IMR-90 (cell line): Measurements from ENCODE around the gene GSTA4. TPM values are rescaled to one million over a fixed set of nuclear protein-coding genes. Genes with fewer than 3 reads are reported as not detected.
A peak's percentile ranks its signal among the peaks of the same experiment; 100 is the strongest.

Experiments used
- ATAC-seq: fragments of 200-7000 bp; cut with Tn5 transposase; 2 replicates; pipeline ENCODE4 v1.9.1; 2020; ENCODE audit warnings: low read depth, mild to moderate bottlenecking, moderate library complexity
- BruUV-seq: library from RNA; stranded (reverse); fragments of 400-500 nt; replicated peaks from 2 replicates; lab custom pipeline; 2021; lab: Mats Ljungman, UMichigan
- CTCF ChIA-PET: fragments of 300-600 bp; formaldehyde crosslinking; extraction: SDS; loops from one replicate; lab custom pipeline; 2021; ENCODE audit warnings: antibody characterized with exemption; lab: Yijun Ruan, JAX
- POLR2A ChIA-PET: fragments of 300-600 bp; sonication (Branson Sonifier 250); formaldehyde crosslinking; loops from one replicate; lab custom pipeline; 2022; ENCODE audit warnings: antibody characterized with exemption; ENCODE audit not compliant: unreplicated experiment; lab: Charles Lee
- DNase-seq: peaks from one replicate; pipeline ENCODE4 v3.0.0; 2013
- H2AFZ ChIP-seq: replicated peaks from 2 replicates; pipeline ENCODE3; 2013; ENCODE audit warnings: low read length, mild to moderate bottlenecking; ENCODE audit not compliant: poor library complexity
- H2AK5ac ChIP-seq: 2 replicates; pipeline ENCODE4 v1.6.1; 2013; ENCODE audit warnings: low read depth, low read length, inconsistent platforms
- H2AK9ac ChIP-seq: replicated peaks from 2 replicates; pipeline ENCODE3; 2013; ENCODE audit warnings: mild to moderate bottlenecking, low read depth, low read length, moderate library complexity; ENCODE audit not compliant: poor library complexity
- H2BK120ac ChIP-seq: 2 replicates; pipeline ENCODE4 v1.6.1; 2013; ENCODE audit warnings: low read depth, low read length, inconsistent platforms
- H2BK15ac ChIP-seq: 3 replicates; pipeline ENCODE4 v1.6.1; 2013; ENCODE audit warnings: low read depth, low read length, inconsistent platforms
- H2BK20ac ChIP-seq: 2 replicates; pipeline ENCODE4 v1.6.1; 2013; ENCODE audit warnings: low read depth, mild to moderate bottlenecking, inconsistent platforms, low read length, moderate library complexity
- H2BK5ac ChIP-seq: 2 replicates; pipeline ENCODE4 v1.6.1; 2013; ENCODE audit warnings: mild to moderate bottlenecking, low read depth, low read length, inconsistent platforms; ENCODE audit not compliant: poor library complexity, severe bottlenecking
- H3K14ac ChIP-seq: replicated peaks from 2 replicates; pipeline ENCODE4 v1.6.1; 2013; ENCODE audit warnings: low read depth, low read length, inconsistent platforms
- H3K18ac ChIP-seq: 2 replicates; pipeline ENCODE4 v1.6.1; 2013; ENCODE audit warnings: low read depth, low read length, control low read depth
- H3K23ac ChIP-seq: 2 replicates; pipeline ENCODE4 v1.6.1; 2013; ENCODE audit warnings: low read depth, low read length, inconsistent platforms
- H3K27ac ChIP-seq: 2 replicates; pipeline ENCODE4 v1.5.1; 2013; ENCODE audit warnings: mild to moderate bottlenecking, control low read depth, low read length; ENCODE audit not compliant: insufficient read depth
- H3K27me3 ChIP-seq: 2 replicates; pipeline ENCODE4 v1.6.1; 2013; ENCODE audit warnings: low read length; ENCODE audit not compliant: control insufficient read depth, insufficient read depth
- H3K36me3 ChIP-seq: 2 replicates; pipeline ENCODE4 v1.6.1; 2013; ENCODE audit warnings: low read length, mixed read lengths; ENCODE audit not compliant: control insufficient read depth, insufficient read depth
- H3K4ac ChIP-seq: 2 replicates; pipeline ENCODE4 v1.6.1; 2013; ENCODE audit warnings: low read depth, low read length, inconsistent platforms
- H3K4me1 ChIP-seq: 2 replicates; pipeline ENCODE4 v1.6.1; 2013; ENCODE audit warnings: low read length, mixed read lengths; ENCODE audit not compliant: control insufficient read depth, insufficient read depth
- H3K4me2 ChIP-seq: 2 replicates; pipeline ENCODE4 v1.6.1; 2013; ENCODE audit warnings: low read depth, mild to moderate bottlenecking, control low read depth, low read length, moderate library complexity
- H3K4me3 ChIP-seq: 2 replicates; pipeline ENCODE4 v1.5.1; 2013; ENCODE audit warnings: low read depth, mild to moderate bottlenecking, control low read depth, low read length, moderate library complexity; ENCODE audit not compliant: insufficient read depth
- H3K56ac ChIP-seq: 2 replicates; pipeline ENCODE4 v1.6.1; 2013; ENCODE audit warnings: low read length, inconsistent platforms; ENCODE audit not compliant: insufficient read depth; ENCODE audit errors: extremely low read depth
- H3K79me1 ChIP-seq, 2 experiments: 2 replicates each; pipeline ENCODE4 v1.6.1; 2013; ENCODE audit warnings: low read length in 2 of 2, inconsistent platforms in 1 of 2, low read depth in 1 of 2
- H3K9ac ChIP-seq: 2 replicates; pipeline ENCODE4 v1.6.1; 2013; ENCODE audit warnings: low read depth, low read length, control low read depth
- H3K9me1 ChIP-seq: 2 replicates; pipeline ENCODE4 v1.6.1; 2013; ENCODE audit warnings: low read length, inconsistent platforms; ENCODE audit not compliant: insufficient read depth
- H3K9me3 ChIP-seq: 2 replicates; pipeline ENCODE4 v1.6.1; 2013; ENCODE audit warnings: low read length; ENCODE audit not compliant: control insufficient read depth, insufficient read depth
- H4K20me1 ChIP-seq: 2 replicates; pipeline ENCODE4 v1.6.1; 2013; ENCODE audit warnings: low read length, inconsistent platforms; ENCODE audit not compliant: insufficient read depth
- H4K5ac ChIP-seq: 2 replicates; pipeline ENCODE4 v1.6.1; 2013; ENCODE audit warnings: mild to moderate bottlenecking, low read depth, low read length, control low read depth
- H4K8ac ChIP-seq, 2 experiments: 2 replicates each; pipeline ENCODE4 v1.6.1; 2013; ENCODE audit warnings: low read depth in 2 of 2, low read length in 2 of 2, control low read depth in 1 of 2, inconsistent platforms in 1 of 2
- H4K91ac ChIP-seq: 2 replicates; pipeline ENCODE4 v1.6.1; 2013; ENCODE audit warnings: low read depth, low read length, inconsistent platforms; ENCODE audit not compliant: insufficient read depth
- BHLHE40 ChIP-seq: fragments of 150-350 bp; IDR thresholded peaks from 2 replicates; pipeline ENCODE4 v1.6.1; 2016; ENCODE audit warnings: mild to moderate bottlenecking, low read depth, low read length
- CEBPB ChIP-seq: IDR thresholded peaks from 2 replicates; pipeline ENCODE4 v1.6.1; 2012; ENCODE audit warnings: low read depth, low read length, improper control_type of control experiment
- CHD1 ChIP-seq: IDR thresholded peaks from 2 replicates; pipeline ENCODE4 v1.6.1; 2012; ENCODE audit warnings: low read depth, low read length, improper control_type of control experiment
- CTCF ChIP-seq: conservative IDR thresholded peaks from 2 replicates; pipeline ENCODE4 v1.5.1; 2012; ENCODE audit warnings: mild to moderate bottlenecking, low read depth, low read length, improper control_type of control experiment
- FOS ChIP-seq: fragments of 150-350 bp; IDR thresholded peaks from 2 replicates; pipeline ENCODE4 v1.6.1; 2016; ENCODE audit warnings: low read depth, low read length
- MAFK ChIP-seq: IDR thresholded peaks from 2 replicates; pipeline ENCODE4 v1.6.1; 2012; ENCODE audit warnings: low read depth, low read length, improper control_type of control experiment
- MAZ ChIP-seq: IDR thresholded peaks from 2 replicates; pipeline ENCODE4 v1.6.1; 2012; ENCODE audit warnings: low read depth, mild to moderate bottlenecking, low read length, improper control_type of control experiment, moderate library complexity, borderline replicate concordance
- MXI1 ChIP-seq: IDR thresholded peaks from 2 replicates; pipeline ENCODE4 v1.6.1; 2012; ENCODE audit warnings: low read depth, mild to moderate bottlenecking, low read length, moderate library complexity, borderline replicate concordance
- NFE2L2 ChIP-seq: fragments of 150-350 bp; IDR thresholded peaks from 2 replicates; pipeline ENCODE4 v1.6.1; 2016; ENCODE audit warnings: low read depth, mild to moderate bottlenecking, low read length
- POLR2A ChIP-seq: IDR thresholded peaks from 2 replicates; pipeline ENCODE4 v1.6.1; 2012; ENCODE audit warnings: mild to moderate bottlenecking, low read depth, low read length
- RAD21 ChIP-seq: IDR thresholded peaks from 2 replicates; pipeline ENCODE4 v1.6.1; 2012; ENCODE audit warnings: low read length, improper control_type of control experiment
- RCOR1 ChIP-seq: IDR thresholded peaks from 2 replicates; pipeline ENCODE4 v1.6.1; 2012; ENCODE audit warnings: mild to moderate bottlenecking, low read length, improper control_type of control experiment; ENCODE audit not compliant: insufficient replicate concordance
- RFX5 ChIP-seq: IDR thresholded peaks from 2 replicates; pipeline ENCODE4 v1.8.0; 2012; ENCODE audit warnings: low read depth, mild to moderate bottlenecking, low read length, moderate library complexity
- SMC3 ChIP-seq: fragments of 150-350 bp; IDR thresholded peaks from 2 replicates; pipeline ENCODE4 v1.6.1; 2016; ENCODE audit warnings: low read depth, mild to moderate bottlenecking, antibody characterized with exemption, low read length, moderate library complexity
- USF2 ChIP-seq: fragments of 150-350 bp; IDR thresholded peaks from 2 replicates; pipeline ENCODE4 v1.6.1; 2017; ENCODE audit warnings: mild to moderate bottlenecking, antibody characterized with exemption, low read length, low read depth
- WGBS, 2 experiments: methylation state at CpG; one replicate each; pipeline versions ENCODE4 v1.1.5 to v1.1.7; 2013; ENCODE audit warnings: missing lambda C conversion rate in 2 of 2; ENCODE audit not compliant: insufficient read length in 1 of 2; ENCODE audit errors: extremely low coverage in 2 of 2; 5-methylcytosine and 5-hydroxymethylcytosine counted together
- dilution Hi-C: fragments of 300-500 bp; cut with HindIII; formaldehyde crosslinking; loops from one replicate; pipeline ENCODE4 v1.14.3; 2018; ENCODE audit warnings: low sequenced_read_pairs; ENCODE audit not compliant: unreplicated experiment
- in situ Hi-C: fragments of 300-500 bp; cut with MboI; formaldehyde crosslinking; loops from 3 replicates; pipeline ENCODE4 v1.14.3; 2019; ENCODE audit warnings: low sequenced_read_pairs, inconsistent platforms, mixed read lengths
- intact Hi-C: fragments of 100-400 bp; cut with micrococcal nuclease; formaldehyde crosslinking; loops from 2 replicates; pipeline ENCODE4 v1.10.0; 2022
- polyA plus RNA-seq, 3 experiments: library from polyadenylated mRNA; depleted of rRNA; stranded (reverse); fragments of >200 nt; gene quantifications; 2 replicates each; pipeline ENCODE4 v1.2.3, GENCODE V29; 2012; ENCODE audit warnings: low replicate concordance in 1 of 3
- total RNA-seq: library from RNA; depleted of rRNA; stranded (reverse); fragments of >200 nt; gene quantifications from 2 replicates; pipeline ENCODE4 v1.2.3, GENCODE V29; 2012
- TF ChIP-seq, protein P1 (sequence below): fragments of 150-350 bp; IDR thresholded peaks from 2 replicates; pipeline ENCODE4 v1.6.1; 2016; ENCODE audit warnings: low read depth, mild to moderate bottlenecking, low read length, moderate library complexity, borderline replicate concordance

Gene GSTA4
- total and polyA plus RNA-seq, 2 of the 4 experiments (the other 2 are of a cell fraction) = 26.9 to 35.6 TPM

- Histone ChIP-seq H3K4me2 (no peak overlapping the region), H2AK9ac (no peak overlapping the region), H3K56ac (no peak overlapping the region), H2BK120ac (no peak overlapping the region), H3K9ac (no peak overlapping the region), H3K4me1 (peaks cover 8% of the 10 kb centered on the region), H2AFZ (no peak overlapping the region), H2BK15ac (peak overlapping the region; percentile 2; the same call in 1 of the 3 replicates), H3K36me3 (no peaks in the 10 kb centered on the region), H4K91ac (no peak overlapping the region), H4K8ac (0 out of 4 replicates have a peak overlapping the region, but pooled peaks of 1 of the 2 experiments have one; percentile 16), H3K4me3 (no peak overlapping the region), H3K18ac (no peak overlapping the region), H4K5ac (no peak overlapping the region), H3K27me3 (no peaks in the 10 kb centered on the region), H3K9me1 (peaks cover 5% of the 10 kb centered on the region), H3K4ac (no peak overlapping the region), H3K9me3 (no peaks in the 10 kb centered on the region), H4K20me1 (no peaks in the 10 kb centered on the region), H2BK20ac (no peak overlapping the region), H3K23ac (no peak overlapping the region), H3K79me1 (no peaks in the 10 kb centered on the region), H3K27ac (no peak overlapping the region), H2AK5ac (no peak overlapping the region), H3K14ac (no peak overlapping the region), H2BK5ac (no peak overlapping the region)
- BruUV-seq = no TSS peak
- ChIA-PET CTCF (interaction anchor here (0.7 kb wide), 2 partner anchors 121 to 438 kb away, joined by 4 read pairs; no protein-coding TSS in a partner anchor), POLR2A (no interaction called here)
- in situ Hi-C loops = no loop called here
- dilution Hi-C loops = no loop called here
- intact Hi-C loops = no loop called here
- ATAC-seq = no peak
- WGBS, 2 experiments = no CpG with 5 or more reads among the region's 2 CpGs
- TF ChIP-seq POLR2A (no peak), NFE2L2 (no peak), CHD1 (no peak), RCOR1 (no peak), BHLHE40 (no peak), RAD21 (no peak), CTCF (no peak), MAFK (no peak), FOS (no peak), CEBPB (no peak), MAZ (no peak), MXI1 (no peak), SMC3 (no peak), RFX5 (no peak), USF2 (no peak)
- TF ChIP-seq, protein P1, sequence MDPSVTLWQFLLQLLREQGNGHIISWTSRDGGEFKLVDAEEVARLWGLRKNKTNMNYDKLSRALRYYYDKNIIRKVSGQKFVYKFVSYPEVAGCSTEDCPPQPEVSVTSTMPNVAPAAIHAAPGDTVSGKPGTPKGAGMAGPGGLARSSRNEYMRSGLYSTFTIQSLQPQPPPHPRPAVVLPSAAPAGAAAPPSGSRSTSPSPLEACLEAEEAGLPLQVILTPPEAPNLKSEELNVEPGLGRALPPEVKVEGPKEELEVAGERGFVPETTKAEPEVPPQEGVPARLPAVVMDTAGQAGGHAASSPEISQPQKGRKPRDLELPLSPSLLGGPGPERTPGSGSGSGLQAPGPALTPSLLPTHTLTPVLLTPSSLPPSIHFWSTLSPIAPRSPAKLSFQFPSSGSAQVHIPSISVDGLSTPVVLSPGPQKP = no peak
- no peak for DNase-seq
These were observed 63.7 kb downstream of the GSTA4 start for GRCh38 chr6:52931351-52931750.
